PC-3 (cell line): ENCODE measurements around the gene LRPAP1. TPM values are rescaled to one million over a fixed set of nuclear protein-coding genes. Genes with fewer than 3 reads are reported as not detected.

Experiments used
- ATAC-seq: fragments of 200-7000 bp; cut with Tn5 transposase; 2 replicates; pipeline ENCODE4 v1.9.1; 2020; ENCODE audit warnings: mild to moderate bottlenecking, moderate library complexity
- BruUV-seq: library from RNA; stranded (reverse); fragments of 400-500 nt; replicated peaks from 2 replicates; lab custom pipeline; 2021; lab: Mats Ljungman, UMichigan
- CTCF ChIA-PET: fragments of 300-600 bp; sonication (Branson Sonifier 250); formaldehyde crosslinking; loops from one replicate; lab custom pipeline; 2022; ENCODE audit warnings: antibody characterized with exemption; lab: Charles Lee
- POLR2A ChIA-PET: fragments of 300-600 bp; sonication (Branson Sonifier 250); formaldehyde crosslinking; loops from one replicate; lab custom pipeline; 2022; ENCODE audit warnings: antibody characterized with exemption; ENCODE audit not compliant: unreplicated experiment; lab: Charles Lee
- DNase-seq: peaks from one replicate; pipeline ENCODE4 v3.0.0-alpha.2; 2015
- H2AFZ ChIP-seq: fragments of 300-600 bp; sonication (generic); 2 replicates; pipeline ENCODE4 v1.6.0; 2016; ENCODE audit warnings: antibody characterized with exemption, low read length
- H3F3A ChIP-seq: fragments of 300-600 bp; sonication (generic); one replicate; pipeline ENCODE4 v1.6.0; 2017; ENCODE audit warnings: antibody characterized with exemption, low read length, control low read depth, mild to moderate bottlenecking; ENCODE audit not compliant: unreplicated experiment
- H3K27ac ChIP-seq: fragments of 300-600 bp; sonication (generic); 2 replicates; pipeline ENCODE4 v1.5.1; 2016; ENCODE audit warnings: mild to moderate bottlenecking, low read length
- H3K27me3 ChIP-seq: fragments of 300-600 bp; sonication (generic); 2 replicates; pipeline ENCODE4 v1.6.1; 2016; ENCODE audit warnings: low read length, mixed read lengths
- H3K36me3 ChIP-seq: fragments of 300-600 bp; sonication (generic); 2 replicates; pipeline ENCODE4 v1.6.1; 2016; ENCODE audit warnings: low read depth, mixed run types, low read length, mixed read lengths
- H3K4me1 ChIP-seq: fragments of 300-600 bp; sonication (generic); 2 replicates; pipeline ENCODE4 v1.5.1; 2016; ENCODE audit warnings: low read length; ENCODE audit not compliant: insufficient read depth
- H3K4me2 ChIP-seq: fragments of 300-600 bp; sonication (generic); 2 replicates; pipeline ENCODE4 v1.6.0; 2016; ENCODE audit warnings: low read length
- H3K4me3 ChIP-seq: fragments of 300-600 bp; sonication (generic); 2 replicates; pipeline ENCODE4 v1.5.1; 2016; ENCODE audit warnings: mild to moderate bottlenecking, low read length, mixed read lengths
- H3K79me2 ChIP-seq: fragments of 300-600 bp; sonication (generic); 2 replicates; pipeline ENCODE4 v1.6.1; 2017; ENCODE audit warnings: low read length, mixed read lengths
- H3K9ac ChIP-seq: fragments of 300-600 bp; sonication (generic); 2 replicates; pipeline ENCODE4 v1.6.0; 2016; ENCODE audit warnings: mild to moderate bottlenecking, low read length
- H3K9me2 ChIP-seq: fragments of 300-600 bp; sonication (generic); replicated peaks from 2 replicates; pipeline ENCODE4 v1.6.1; 2016; ENCODE audit warnings: mixed run types, low read length, mixed read lengths
- H3K9me3 ChIP-seq: fragments of 300-600 bp; sonication (generic); 2 replicates; pipeline ENCODE4 v1.6.1; 2016; ENCODE audit warnings: low read length, mixed read lengths
- H4K20me1 ChIP-seq: fragments of 300-600 bp; sonication (generic); 2 replicates; pipeline ENCODE4 v1.6.1; 2016; ENCODE audit warnings: low read length, mixed read lengths
- EZH2 ChIP-seq: fragments of 300-600 bp; sonication (generic); IDR thresholded peaks from one replicate; pipeline ENCODE4 v1.6.1; 2017; ENCODE audit warnings: antibody characterized with exemption, mild to moderate bottlenecking, low read length; ENCODE audit not compliant: unreplicated experiment
- EZH2phosphoT487 ChIP-seq: fragments of 300-600 bp; sonication (generic); IDR thresholded peaks from 2 replicates; pipeline ENCODE4 v1.6.1; 2018; ENCODE audit warnings: mild to moderate bottlenecking, antibody characterized with exemption, low read length, borderline replicate concordance
- intact Hi-C: fragments of 100-400 bp; cut with micrococcal nuclease; formaldehyde crosslinking; loops from 2 replicates; pipeline ENCODE4 v1.9.0; 2023
- total RNA-seq: library from RNA; depleted of rRNA; stranded (reverse); fragments of >200 nt; gene quantifications from 2 replicates; pipeline ENCODE4 v1.2.3, GENCODE V29; 2014
- TF ChIP-seq, protein P1 (sequence below): fragments of 300-600 bp; sonication (generic); conservative IDR thresholded peaks from 2 replicates; pipeline ENCODE4 v1.5.1; 2017; ENCODE audit warnings: antibody characterized with exemption, low read depth, mild to moderate bottlenecking, low read length

LRPAP1 gene
- total RNA-seq, 1 experiment from 2014 or later: 133 TPM

DNA sequence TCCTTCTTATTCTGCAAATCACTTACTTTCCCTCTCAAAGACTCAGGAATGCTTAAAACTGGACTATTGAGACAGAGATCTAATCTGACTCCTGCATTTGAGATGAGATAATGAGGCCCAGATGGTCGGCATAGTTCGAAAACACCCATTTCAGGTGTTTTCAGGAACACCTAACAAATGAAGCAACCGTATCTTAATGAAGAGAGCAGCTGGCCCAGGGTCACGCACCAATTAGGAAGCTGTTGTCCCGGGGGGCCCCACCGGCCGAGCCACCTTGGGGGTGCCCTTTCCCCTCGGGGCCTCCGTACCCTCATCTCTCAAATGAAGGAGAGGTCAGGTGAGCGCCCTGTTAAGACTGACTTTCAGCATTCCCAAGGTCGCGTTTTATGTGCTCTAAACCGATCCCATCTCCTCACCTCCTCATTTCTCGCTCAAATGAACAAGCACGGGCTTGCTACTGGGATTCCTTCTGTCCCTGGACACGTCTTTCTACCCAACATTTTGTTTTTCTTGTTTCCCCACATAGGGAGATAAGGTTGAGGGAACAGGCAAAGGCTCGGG, 824 bp downstream of the LRPAP1 start:
- Histone ChIP-seq H3K36me3 (no peaks in the 10 kb centered on the region; the same call in 1 of the 2 replicates), H3K27me3 (no peaks in the 10 kb centered on the region), H3K4me3 (peak overlapping the region; percentile 79), H3K9me2 (no peaks in the 10 kb centered on the region), H3K9ac (peak overlapping the region; percentile 76), H4K20me1 (peaks cover 17% of the 10 kb centered on the region; the same call in 1 of the 2 replicates), H3K4me2 (peak overlapping the region; percentile 99), H3K9me3 (no peaks in the 10 kb centered on the region), H3K79me2 (peaks cover 44% of the 10 kb centered on the region), H3K27ac (no peak overlapping the region), H3F3A (no peaks in the 10 kb centered on the region), H3K4me1 (peaks cover 8% of the 10 kb centered on the region; the same call in 1 of the 2 replicates), H2AFZ (no peak overlapping the region)
- no peak; the same call in 1 of the 2 replicates for ATAC-seq
- CTCF ChIA-PET: no interaction called here
- POLR2A ChIA-PET: no interaction called here
- TF ChIP-seq EZH2phosphoT487 (no peak), EZH2 (no peak)
- TF ChIP-seq, protein P1, sequence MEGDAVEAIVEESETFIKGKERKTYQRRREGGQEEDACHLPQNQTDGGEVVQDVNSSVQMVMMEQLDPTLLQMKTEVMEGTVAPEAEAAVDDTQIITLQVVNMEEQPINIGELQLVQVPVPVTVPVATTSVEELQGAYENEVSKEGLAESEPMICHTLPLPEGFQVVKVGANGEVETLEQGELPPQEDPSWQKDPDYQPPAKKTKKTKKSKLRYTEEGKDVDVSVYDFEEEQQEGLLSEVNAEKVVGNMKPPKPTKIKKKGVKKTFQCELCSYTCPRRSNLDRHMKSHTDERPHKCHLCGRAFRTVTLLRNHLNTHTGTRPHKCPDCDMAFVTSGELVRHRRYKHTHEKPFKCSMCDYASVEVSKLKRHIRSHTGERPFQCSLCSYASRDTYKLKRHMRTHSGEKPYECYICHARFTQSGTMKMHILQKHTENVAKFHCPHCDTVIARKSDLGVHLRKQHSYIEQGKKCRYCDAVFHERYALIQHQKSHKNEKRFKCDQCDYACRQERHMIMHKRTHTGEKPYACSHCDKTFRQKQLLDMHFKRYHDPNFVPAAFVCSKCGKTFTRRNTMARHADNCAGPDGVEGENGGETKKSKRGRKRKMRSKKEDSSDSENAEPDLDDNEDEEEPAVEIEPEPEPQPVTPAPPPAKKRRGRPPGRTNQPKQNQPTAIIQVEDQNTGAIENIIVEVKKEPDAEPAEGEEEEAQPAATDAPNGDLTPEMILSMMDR: no peak
- intact Hi-C loops: loop anchor here (5.0 kb wide), 1 partner anchor 426 kb away; no protein-coding TSS in a partner anchor
- no peak for DNase-seq
- BruUV-seq: TSS peak; percentile 61

DNA sequence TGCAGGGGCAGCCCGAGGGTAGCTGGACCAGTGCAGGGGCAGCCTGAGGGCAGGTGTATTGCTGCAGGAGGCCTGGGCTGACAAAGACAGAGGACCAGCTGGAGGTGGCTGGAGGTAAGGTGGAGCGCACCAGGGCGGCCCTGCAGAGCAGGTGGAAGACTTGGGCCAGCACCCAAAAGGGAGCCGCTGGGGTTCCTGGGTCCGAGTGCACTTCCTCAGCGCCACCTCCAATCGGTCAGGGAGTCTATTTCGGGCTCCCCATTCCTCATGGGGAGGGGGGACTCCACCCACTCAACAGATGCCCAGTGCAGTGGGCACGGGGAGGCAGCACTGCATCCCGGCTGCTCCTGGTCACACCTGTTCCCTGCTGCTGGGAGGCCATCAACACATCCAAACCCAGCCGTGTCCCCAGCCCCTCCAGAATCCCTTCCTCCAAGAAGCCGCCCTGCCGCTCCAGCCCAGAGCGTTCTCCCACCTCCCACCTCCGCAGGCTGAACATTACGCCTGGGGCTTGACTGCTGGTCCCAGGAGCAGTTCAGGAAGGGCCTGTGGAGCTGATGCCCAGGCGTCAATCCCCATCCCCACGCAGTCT, 1.5 kb downstream of the LRPAP1 start:
- ChIA-PET CTCF (no interaction called here), POLR2A (no interaction called here)
- intact Hi-C loops: loop anchor here (5.0 kb wide), 1 partner anchor 427 kb away; no protein-coding TSS in a partner anchor
- Histone ChIP-seq H3K9me3 (no peaks in the 10 kb centered on the region), H3K4me1 (peaks cover 8% of the 10 kb centered on the region; the same call in 1 of the 2 replicates), H3K4me3 (peak overlapping the region; percentile 79), H3F3A (no peaks in the 10 kb centered on the region), H3K9ac (peak overlapping the region; percentile 76; the same call in 1 of the 2 replicates), H3K79me2 (peaks cover 44% of the 10 kb centered on the region), H3K27ac (no peak overlapping the region), H4K20me1 (peaks cover 17% of the 10 kb centered on the region; the same call in 1 of the 2 replicates), H3K4me2 (peak overlapping the region; percentile 99), H3K36me3 (no peaks in the 10 kb centered on the region; the same call in 1 of the 2 replicates), H2AFZ (no peak overlapping the region), H3K9me2 (no peaks in the 10 kb centered on the region), H3K27me3 (no peaks in the 10 kb centered on the region)
- TF ChIP-seq EZH2phosphoT487 (no peak), EZH2 (no peak)
- TF ChIP-seq, protein P1: no peak
- DNase-seq: no peak
- no peak for ATAC-seq
- BruUV-seq: no TSS peak

DNA sequence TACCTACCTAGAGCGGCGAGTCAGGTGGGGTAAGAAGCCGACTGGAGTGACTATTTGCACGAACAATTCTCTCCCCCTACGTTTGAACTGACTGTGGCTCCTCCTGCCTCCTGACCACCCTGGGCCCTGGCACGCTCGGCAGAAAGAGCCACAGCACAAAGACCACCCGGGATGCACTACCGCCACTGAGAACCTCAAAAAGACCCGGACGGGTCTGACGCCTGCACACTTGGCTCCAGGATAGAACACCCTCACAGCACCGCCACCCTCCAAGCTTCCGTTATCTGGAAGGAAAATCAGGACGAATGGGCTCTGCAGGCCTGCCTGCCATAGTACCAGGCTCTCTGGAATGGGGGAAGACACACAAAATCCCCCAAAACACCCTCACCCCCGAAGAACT, 2.2 kb downstream of the LRPAP1 start:
- H3K4me2 ChIP-seq: peak overlapping the region; percentile 99
- H3K9ac ChIP-seq: no peak overlapping the region
- H3F3A ChIP-seq: no peaks in the 10 kb centered on the region
- ChIA-PET CTCF (no interaction called here), POLR2A (no interaction called here)
- no peak overlapping the region for H3K27ac ChIP-seq
- H3K4me1 ChIP-seq: peaks cover 8% of the 10 kb centered on the region; the same call in 1 of the 2 replicates
- H3K79me2 ChIP-seq: peaks cover 44% of the 10 kb centered on the region
- H3K27me3 ChIP-seq: no peaks in the 10 kb centered on the region
- H3K36me3 ChIP-seq: no peaks in the 10 kb centered on the region; the same call in 1 of the 2 replicates
- H2AFZ ChIP-seq: no peak overlapping the region
- peak overlapping the region; percentile 79 for H3K4me3 ChIP-seq
- no peak for DNase-seq
- no peak for ATAC-seq
- H3K9me3 ChIP-seq: no peaks in the 10 kb centered on the region
- TF ChIP-seq, protein P1: no peak
- TF ChIP-seq EZH2: no peak
- no peak for TF ChIP-seq EZH2phosphoT487
- no TSS peak for BruUV-seq
- intact Hi-C loops: loop anchor here (5.0 kb wide), 1 partner anchor 427 kb away; no protein-coding TSS in a partner anchor
- peaks cover 17% of the 10 kb centered on the region; the same call in 1 of the 2 replicates for H4K20me1 ChIP-seq
- no peaks in the 10 kb centered on the region for H3K9me2 ChIP-seq
